Measurements from ENCODE around the gene PDE4B.

The PDE4B gene

GRCh38 chr1:65992831-65993271 is 200.2 kb downstream of the PDE4B start:
- peak overlapping the region; percentile 63 for H3K4me3 ChIP-seq (ENCODE audit: low read depth, low read length, poor library complexity, severe bottlenecking)
- H3K36me3 ChIP-seq (ENCODE audit: insufficient read depth, low read length), result no peaks in the 10 kb centered on the region
- H3K27me3 ChIP-seq (ENCODE audit: insufficient read depth, low read length), result no peaks in the 10 kb centered on the region
- H3F3A ChIP-seq (ENCODE audit: insufficient read depth, low read length), result no peaks in the 10 kb centered on the region
- H4K20me1 ChIP-seq (ENCODE audit: insufficient read depth, low read length), result no peaks in the 10 kb centered on the region
- H3K9ac ChIP-seq (ENCODE audit: low read length), result peak overlapping the region; percentile 40
- peaks cover 35% of the 10 kb centered on the region for H3K4me1 ChIP-seq (ENCODE audit: insufficient read depth, low read length, severe bottlenecking)
- no peak overlapping the region for H2AFZ ChIP-seq (ENCODE audit: low read length)
- H3K9me2 ChIP-seq (ENCODE audit: low read depth, low read length), result no peaks in the 10 kb centered on the region
- peak overlapping the region; percentile 53 for H3K4me2 ChIP-seq (ENCODE audit: low read length)
- peak overlapping the region; percentile 78 for H3K27ac ChIP-seq (ENCODE audit: low read depth, low read length, poor library complexity, severe bottlenecking)
- H3K79me2 ChIP-seq (ENCODE audit: insufficient read depth, low read length), result peaks cover 34% of the 10 kb centered on the region; the same call in 1 of the 2 replicates
- H3K9me3 ChIP-seq (ENCODE audit: low read length), result no peaks in the 10 kb centered on the region
- TF ChIP-seq CTCF (IDR thresholded peaks at IDR 0.05; ENCODE audit: low read length), result no peak
- TF ChIP-seq EZH2 (IDR thresholded peaks at IDR 0.05; ENCODE audit: borderline replicate concordance, low read length), result no peak

GRCh38 chr1:65994223-65994622 is 201.5 kb downstream of the PDE4B start:
- no peaks in the 10 kb centered on the region for H3K27me3 ChIP-seq (ENCODE audit: insufficient read depth, low read length)
- H3F3A ChIP-seq (ENCODE audit: insufficient read depth, low read length), result no peaks in the 10 kb centered on the region
- H3K4me1 ChIP-seq (ENCODE audit: insufficient read depth, low read length, severe bottlenecking), result peaks cover 46% of the 10 kb centered on the region
- H3K79me2 ChIP-seq (ENCODE audit: insufficient read depth, low read length), result peaks cover 34% of the 10 kb centered on the region; the same call in 1 of the 2 replicates
- peak overlapping the region; percentile 63 for H3K4me3 ChIP-seq (ENCODE audit: low read depth, low read length, poor library complexity, severe bottlenecking)
- H3K36me3 ChIP-seq (ENCODE audit: insufficient read depth, low read length), result no peaks in the 10 kb centered on the region
- H2AFZ ChIP-seq (ENCODE audit: low read length), result no peak overlapping the region
- H4K20me1 ChIP-seq (ENCODE audit: insufficient read depth, low read length), result no peaks in the 10 kb centered on the region
- no peaks in the 10 kb centered on the region for H3K9me3 ChIP-seq (ENCODE audit: low read length)
- peak overlapping the region; percentile 53 for H3K4me2 ChIP-seq (ENCODE audit: low read length)
- H3K9ac ChIP-seq (ENCODE audit: low read length), result peak overlapping the region; percentile 40
- no peaks in the 10 kb centered on the region for H3K9me2 ChIP-seq (ENCODE audit: low read depth, low read length)
- peak overlapping the region; percentile 78 for H3K27ac ChIP-seq (ENCODE audit: low read depth, low read length, poor library complexity, severe bottlenecking)
- TF ChIP-seq CTCF (IDR thresholded peaks at IDR 0.05; ENCODE audit: low read length), result no peak
- no peak for TF ChIP-seq EZH2 (IDR thresholded peaks at IDR 0.05; ENCODE audit: borderline replicate concordance, low read length)

GRCh38 chr1:65995336-65995735 is 202.6 kb downstream of the PDE4B start:
- Histone ChIP-seq H3K36me3 (ENCODE audit: insufficient read depth, low read length) (no peaks in the 10 kb centered on the region), H3K4me1 (ENCODE audit: insufficient read depth, low read length, severe bottlenecking) (peaks cover 56% of the 10 kb centered on the region), H3K79me2 (ENCODE audit: insufficient read depth, low read length) (peaks cover 34% of the 10 kb centered on the region; the same call in 1 of the 2 replicates), H3F3A (ENCODE audit: insufficient read depth, low read length) (no peaks in the 10 kb centered on the region), H3K9me2 (ENCODE audit: low read depth, low read length) (no peaks in the 10 kb centered on the region), H3K27me3 (ENCODE audit: insufficient read depth, low read length) (no peaks in the 10 kb centered on the region), H3K27ac (ENCODE audit: low read depth, low read length, poor library complexity, severe bottlenecking) (peak overlapping the region; percentile 78), H3K9ac (ENCODE audit: low read length) (peak overlapping the region; percentile 40), H3K4me2 (ENCODE audit: low read length) (peak overlapping the region; percentile 30), H4K20me1 (ENCODE audit: insufficient read depth, low read length) (no peaks in the 10 kb centered on the region), H3K9me3 (ENCODE audit: low read length) (no peaks in the 10 kb centered on the region), H3K4me3 (ENCODE audit: low read depth, low read length, poor library complexity, severe bottlenecking) (peak overlapping the region; percentile 63), H2AFZ (ENCODE audit: low read length) (no peak overlapping the region)
- no peak for TF ChIP-seq EZH2 (IDR thresholded peaks at IDR 0.05; ENCODE audit: borderline replicate concordance, low read length)
- TF ChIP-seq CTCF (IDR thresholded peaks at IDR 0.05; ENCODE audit: low read length), result no peak
